Measurements from ENCODE around the gene UST.
"Not testable (repeated sequence)": the region's sequence is repeated elsewhere in the genome, so short reads cannot be mapped to it uniquely, and the experiment has no call there.

UST gene

DNA sequence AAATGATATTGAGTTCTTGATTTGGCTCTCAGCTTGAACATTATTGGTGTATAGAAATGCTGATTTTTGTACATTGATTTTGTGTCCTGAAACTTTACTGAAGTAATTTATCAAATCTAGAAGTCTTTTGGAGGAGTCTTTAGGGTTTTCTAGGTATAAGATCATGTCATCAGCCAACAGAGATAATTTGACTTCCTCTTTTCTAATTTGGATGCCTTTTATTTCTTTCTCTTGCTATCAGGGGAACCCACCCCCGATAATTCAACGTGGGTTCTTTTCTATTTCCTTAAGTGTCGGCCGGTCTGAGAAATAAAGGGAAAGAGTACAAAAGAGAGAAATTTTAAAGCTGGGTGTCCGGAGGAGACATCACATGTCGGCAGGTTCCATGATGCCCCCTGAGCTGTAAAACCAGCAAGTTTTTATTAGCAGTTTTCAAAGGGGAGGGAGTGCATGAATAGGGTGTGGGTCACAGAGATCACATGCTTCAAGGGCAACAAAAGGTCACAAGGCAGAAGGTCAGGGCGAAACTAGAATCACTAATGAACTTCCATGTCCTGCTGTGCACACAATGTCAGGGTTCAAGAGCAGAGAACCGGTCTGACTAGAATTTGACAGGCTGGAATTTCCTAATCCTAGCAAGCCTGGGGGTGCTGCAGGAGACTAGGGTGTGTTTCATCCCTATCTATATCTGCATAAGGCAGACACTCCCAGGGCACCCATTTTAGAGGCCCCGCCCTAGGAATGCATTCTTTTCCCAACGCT lies 17.6 kb downstream of the UST start:
- not testable (repeated sequence) for H3K9me3 ChIP-seq (ENCODE audit: control insufficient read depth in 2 of 2, low read length in 2 of 2); H3K27me3 ChIP-seq (ENCODE audit: control insufficient read depth in 2 of 2, insufficient read depth in 2 of 2, low read length in 2 of 2); H3K9ac ChIP-seq (ENCODE audit: low read depth in 1 of 2, low read length in 2 of 2); H3K36me3 ChIP-seq (ENCODE audit: control insufficient read depth in 2 of 2, insufficient read depth in 2 of 2, low read length in 2 of 2); H3K4me3 ChIP-seq (ENCODE audit: low read length in 2 of 2); H3K27ac ChIP-seq (ENCODE audit: low read depth in 2 of 2, low read length in 2 of 2)
- H3K4me1 ChIP-seq (ENCODE audit: control insufficient read depth in 2 of 2, insufficient read depth in 2 of 2, low read length in 2 of 2) = peaks cover 9 to 11% of the 10 kb centered on the region in 2 donors

DNA sequence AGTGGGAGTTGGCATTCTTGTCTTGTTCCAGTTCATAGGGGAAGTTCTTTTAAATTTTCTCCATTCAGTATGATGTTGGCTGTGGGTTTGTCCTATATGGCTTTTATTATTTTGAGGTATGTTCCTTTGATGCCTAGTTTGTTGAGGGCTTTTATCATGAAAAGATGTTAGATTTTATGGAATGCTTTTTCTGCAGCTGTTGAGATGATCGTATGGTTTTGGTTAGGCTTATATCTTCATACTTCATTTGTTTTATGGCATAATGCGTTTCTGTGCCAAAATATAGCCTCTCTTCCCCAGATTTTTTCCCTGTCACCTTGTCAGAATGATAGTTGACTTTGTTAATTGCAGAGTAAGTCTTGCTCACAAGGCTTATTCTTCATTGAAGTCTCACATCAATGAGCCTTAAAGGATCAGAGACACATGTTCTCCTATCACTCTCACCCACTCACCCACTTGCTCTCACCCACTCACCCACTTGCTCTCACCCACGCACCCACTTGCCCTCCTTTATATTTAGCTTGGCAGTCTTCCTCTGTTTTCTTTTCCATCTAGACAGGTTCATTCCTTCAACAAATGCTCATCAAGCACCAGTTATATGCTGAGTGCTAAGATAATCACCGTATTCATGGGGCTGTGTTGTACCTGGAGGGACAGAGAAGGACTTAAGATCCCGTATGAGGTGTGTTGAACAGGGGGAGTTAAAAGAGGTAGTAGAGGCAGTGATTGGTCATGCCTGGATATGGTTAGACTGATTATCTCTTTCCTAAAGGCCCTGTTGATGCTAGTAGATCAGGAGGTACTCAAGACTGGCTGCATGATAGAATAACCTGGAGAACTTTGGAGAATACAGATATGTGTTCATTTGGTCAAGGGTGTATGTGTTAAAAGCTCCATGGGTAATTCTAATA lies 19.3 kb downstream of the UST start:
- no peaks in the 10 kb centered on the region for H3K9me3 ChIP-seq (ENCODE audit: control insufficient read depth in 2 of 2, low read length in 2 of 2)

DNA sequence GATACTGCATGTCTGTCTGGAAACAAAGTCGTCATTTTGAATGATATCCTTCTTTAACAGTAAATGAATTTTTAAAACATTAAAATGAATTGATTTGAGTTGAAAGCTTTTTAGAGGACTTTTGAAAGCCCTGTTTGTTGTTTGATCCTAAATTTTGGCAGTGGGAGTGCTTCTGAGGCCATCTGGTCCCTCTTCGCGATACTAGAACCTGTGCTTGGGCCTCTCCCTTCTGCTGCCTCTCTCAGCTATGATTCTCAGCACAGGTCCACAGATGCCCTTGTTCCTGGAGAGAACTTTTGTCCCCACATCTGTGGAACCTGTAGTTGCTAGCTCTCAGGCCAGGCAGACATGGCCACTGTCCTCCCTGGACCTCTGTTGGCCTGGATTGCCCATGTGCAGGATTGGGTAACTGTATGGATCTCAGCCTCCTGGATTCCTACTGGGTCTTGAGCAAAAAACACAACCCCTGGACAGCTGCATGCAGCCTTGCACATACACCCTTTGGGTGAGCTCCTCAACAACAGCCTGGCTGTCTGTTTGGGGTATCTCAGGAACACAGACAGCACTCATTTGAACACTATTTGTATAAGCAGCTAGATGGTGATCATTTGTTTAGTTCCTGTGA lies 21.9 kb downstream of the UST start:
- Histone ChIP-seq H3K4me1 (ENCODE audit: control insufficient read depth in 2 of 2, insufficient read depth in 2 of 2, low read length in 2 of 2) (no peaks in the 10 kb centered on the region), H3K9me3 (ENCODE audit: control insufficient read depth in 2 of 2, low read length in 2 of 2) (no peaks in the 10 kb centered on the region), H3K9ac (ENCODE audit: low read depth in 1 of 2, low read length in 2 of 2) (no peak overlapping the region), H3K36me3 (ENCODE audit: control insufficient read depth in 2 of 2, insufficient read depth in 2 of 2, low read length in 2 of 2) (no peaks in the 10 kb centered on the region), H3K4me3 (ENCODE audit: low read length in 2 of 2) (no peak overlapping the region), H3K27me3 (ENCODE audit: control insufficient read depth in 2 of 2, insufficient read depth in 2 of 2, low read length in 2 of 2) (no peaks in the 10 kb centered on the region), H3K27ac (ENCODE audit: low read depth in 2 of 2, low read length in 2 of 2) (no peak overlapping the region)

More for the DNA sequence above, 19.3 kb downstream of the UST start:
- Histone ChIP-seq H3K27me3 (ENCODE audit: control insufficient read depth in 2 of 2, insufficient read depth in 2 of 2, low read length in 2 of 2) (no peaks in the 10 kb centered on the region), H3K36me3 (ENCODE audit: control insufficient read depth in 2 of 2, insufficient read depth in 2 of 2, low read length in 2 of 2) (no peaks in the 10 kb centered on the region), H3K4me3 (ENCODE audit: low read length in 2 of 2) (no peak overlapping the region), H3K27ac (ENCODE audit: low read depth in 2 of 2, low read length in 2 of 2) (no peak overlapping the region), H3K9ac (ENCODE audit: low read depth in 1 of 2, low read length in 2 of 2) (no peak overlapping the region), H3K4me1 (ENCODE audit: control insufficient read depth in 2 of 2, insufficient read depth in 2 of 2, low read length in 2 of 2) (peaks cover under 1 to 4% of the 10 kb centered on the region in 2 donors)

DNA sequence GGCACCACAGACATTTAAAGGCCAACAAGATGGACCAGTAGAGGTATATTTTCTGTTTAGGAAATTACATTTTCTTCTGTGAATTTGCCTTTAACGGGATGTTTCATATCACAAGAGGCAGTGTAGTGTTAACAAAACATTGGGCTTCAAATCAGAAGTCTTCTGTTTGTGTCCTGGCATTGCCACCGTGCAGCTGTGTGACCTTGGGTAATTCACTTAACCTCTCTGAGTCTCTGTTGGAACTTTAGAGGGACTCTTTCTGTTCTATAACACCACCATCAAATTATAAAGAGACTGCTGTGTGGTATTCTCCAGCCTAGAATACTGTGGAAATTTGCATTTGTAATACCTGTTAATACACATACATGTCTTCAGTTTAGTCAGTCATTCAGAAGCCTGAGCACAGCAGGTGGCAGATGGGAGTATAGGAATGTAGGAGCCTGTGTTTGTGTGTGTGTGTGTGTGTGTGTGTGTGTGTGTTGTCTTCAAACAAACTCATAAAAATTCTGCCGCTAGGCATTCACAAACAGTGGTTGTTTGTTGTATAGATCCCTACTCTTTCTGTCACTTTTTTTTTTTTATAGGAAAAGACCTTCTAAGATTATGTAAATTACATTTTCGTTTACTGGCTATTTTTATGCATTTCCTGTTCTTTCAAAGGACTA lies 22.6 kb downstream of the UST start:
- no peak overlapping the region for H3K4me3 ChIP-seq (ENCODE audit: low read length in 2 of 2)
- H3K36me3 ChIP-seq (ENCODE audit: control insufficient read depth in 2 of 2, insufficient read depth in 2 of 2, low read length in 2 of 2) = no peaks in the 10 kb centered on the region
- no peak overlapping the region for H3K9ac ChIP-seq (ENCODE audit: low read depth in 1 of 2, low read length in 2 of 2)
- no peak overlapping the region for H3K27ac ChIP-seq (ENCODE audit: low read depth in 2 of 2, low read length in 2 of 2)
- no peaks in the 10 kb centered on the region for H3K9me3 ChIP-seq (ENCODE audit: control insufficient read depth in 2 of 2, low read length in 2 of 2)
- no peaks in the 10 kb centered on the region for H3K4me1 ChIP-seq (ENCODE audit: control insufficient read depth in 2 of 2, insufficient read depth in 2 of 2, low read length in 2 of 2)
- no peaks in the 10 kb centered on the region for H3K27me3 ChIP-seq (ENCODE audit: control insufficient read depth in 2 of 2, insufficient read depth in 2 of 2, low read length in 2 of 2)

DNA sequence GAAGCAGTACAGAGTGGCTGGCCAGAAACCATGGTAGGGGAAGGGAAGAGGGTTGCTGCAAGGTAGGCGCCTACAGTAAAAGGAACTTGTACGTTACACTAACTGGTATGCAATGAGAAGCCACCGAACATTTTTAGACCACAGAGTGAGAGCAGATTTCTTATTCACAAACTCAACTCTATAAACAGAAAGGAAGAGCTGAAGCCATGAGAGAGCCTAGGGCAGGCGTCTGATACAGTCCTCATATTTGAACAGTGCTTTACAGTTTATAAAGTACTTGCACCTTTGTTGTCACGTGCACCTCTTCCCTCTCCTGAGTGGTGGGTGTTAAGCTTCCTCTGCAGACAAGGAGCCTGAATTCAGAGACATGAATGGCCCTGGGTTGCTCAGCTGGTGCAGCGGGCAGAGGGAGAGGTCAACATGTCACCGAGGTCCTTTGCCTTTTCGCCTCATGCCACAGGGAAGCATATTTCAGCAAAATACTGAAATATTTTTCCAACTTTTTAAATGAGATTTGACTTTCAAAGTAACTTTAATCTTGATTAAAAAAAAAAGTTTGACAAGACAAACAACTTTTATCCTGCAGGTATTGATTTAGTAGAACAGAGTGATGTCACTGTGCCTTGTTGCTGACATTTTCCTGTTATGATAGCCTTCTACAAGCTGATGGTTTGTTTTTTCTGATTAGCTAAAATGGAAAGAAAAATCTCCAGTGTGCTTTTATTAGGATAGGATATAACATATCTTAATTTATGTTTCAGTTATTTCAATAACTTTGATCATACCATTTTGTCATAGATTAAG lies 23.8 kb downstream of the UST start:
- Histone ChIP-seq H3K27me3 (ENCODE audit: control insufficient read depth in 2 of 2, insufficient read depth in 2 of 2, low read length in 2 of 2) (no peaks in the 10 kb centered on the region), H3K27ac (ENCODE audit: low read depth in 2 of 2, low read length in 2 of 2) (no peak overlapping the region), H3K4me3 (ENCODE audit: low read length in 2 of 2) (no peak overlapping the region), H3K36me3 (ENCODE audit: control insufficient read depth in 2 of 2, insufficient read depth in 2 of 2, low read length in 2 of 2) (no peaks in the 10 kb centered on the region), H3K9me3 (ENCODE audit: control insufficient read depth in 2 of 2, low read length in 2 of 2) (no peaks in the 10 kb centered on the region), H3K4me1 (ENCODE audit: control insufficient read depth in 2 of 2, insufficient read depth in 2 of 2, low read length in 2 of 2) (no peaks in the 10 kb centered on the region), H3K9ac (ENCODE audit: low read depth in 1 of 2, low read length in 2 of 2) (no peak overlapping the region)

DNA sequence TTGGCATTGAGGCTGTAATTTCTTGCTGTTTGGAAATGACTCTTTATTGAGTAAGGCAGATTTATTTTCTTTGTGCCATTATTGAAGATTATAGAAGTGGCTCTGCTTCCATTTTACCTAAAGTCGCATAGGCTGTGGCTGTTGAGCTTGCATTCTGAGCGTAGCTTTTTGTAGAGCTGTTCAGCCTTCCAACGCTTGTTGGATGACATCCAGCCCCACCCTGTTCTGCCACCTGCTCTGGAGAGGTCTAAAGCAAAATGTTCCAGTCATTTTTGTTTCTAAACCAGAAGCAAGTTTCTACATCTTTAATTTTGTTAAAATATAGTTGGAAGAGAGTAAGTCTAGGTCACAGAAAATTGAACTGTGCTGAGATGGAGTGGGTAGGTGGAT lies 24.4 kb downstream of the UST start:
- Histone ChIP-seq H3K4me1 (ENCODE audit: control insufficient read depth in 2 of 2, insufficient read depth in 2 of 2, low read length in 2 of 2) (no peaks in the 10 kb centered on the region), H3K4me3 (ENCODE audit: low read length in 2 of 2) (no peak overlapping the region), H3K9ac (ENCODE audit: low read depth in 1 of 2, low read length in 2 of 2) (no peak overlapping the region), H3K27me3 (ENCODE audit: control insufficient read depth in 2 of 2, insufficient read depth in 2 of 2, low read length in 2 of 2) (no peaks in the 10 kb centered on the region), H3K27ac (ENCODE audit: low read depth in 2 of 2, low read length in 2 of 2) (no peak overlapping the region), H3K9me3 (ENCODE audit: control insufficient read depth in 2 of 2, low read length in 2 of 2) (no peaks in the 10 kb centered on the region), H3K36me3 (ENCODE audit: control insufficient read depth in 2 of 2, insufficient read depth in 2 of 2, low read length in 2 of 2) (no peaks in the 10 kb centered on the region)

DNA sequence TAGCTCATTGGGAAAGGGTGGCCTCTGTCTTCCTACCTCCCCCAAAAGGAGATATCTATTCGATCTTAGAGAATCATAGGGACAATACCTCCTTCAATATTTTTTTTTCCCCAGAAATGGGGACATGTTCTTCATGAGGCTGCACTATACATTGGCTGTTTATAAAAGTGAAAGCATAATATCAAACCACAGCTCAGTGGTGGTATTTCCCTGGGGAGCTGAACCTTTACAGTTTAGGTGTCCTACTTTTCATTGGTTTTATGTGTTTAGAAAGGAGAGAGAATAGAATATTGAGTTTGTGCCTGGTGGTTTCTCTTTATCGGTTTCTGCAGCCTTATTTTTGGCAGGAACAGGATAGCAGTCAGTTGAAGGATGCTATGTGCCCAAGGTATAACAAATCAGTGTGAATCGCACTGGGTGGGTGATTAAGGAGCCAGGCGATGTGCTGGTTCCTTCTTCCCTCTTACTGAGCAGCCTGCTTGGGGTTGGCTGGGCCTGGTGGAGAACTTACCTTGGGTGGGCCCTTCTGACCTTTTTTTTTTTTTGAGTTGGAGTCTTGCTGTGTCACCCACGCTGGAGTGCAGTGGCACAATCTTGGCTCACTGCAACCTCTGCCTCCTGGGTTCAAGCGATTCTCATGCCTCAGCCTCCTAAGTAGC lies 25.2 kb downstream of the UST start:
- Histone ChIP-seq H3K36me3 (ENCODE audit: control insufficient read depth in 2 of 2, insufficient read depth in 2 of 2, low read length in 2 of 2) (no peaks in the 10 kb centered on the region), H3K27ac (ENCODE audit: low read depth in 2 of 2, low read length in 2 of 2) (no peak overlapping the region), H3K9ac (ENCODE audit: low read depth in 1 of 2, low read length in 2 of 2) (no peak overlapping the region), H3K4me1 (ENCODE audit: control insufficient read depth in 2 of 2, insufficient read depth in 2 of 2, low read length in 2 of 2) (no peaks in the 10 kb centered on the region), H3K27me3 (ENCODE audit: control insufficient read depth in 2 of 2, insufficient read depth in 2 of 2, low read length in 2 of 2) (no peaks in the 10 kb centered on the region), H3K9me3 (ENCODE audit: control insufficient read depth in 2 of 2, low read length in 2 of 2) (no peaks in the 10 kb centered on the region), H3K4me3 (ENCODE audit: low read length in 2 of 2) (no peak overlapping the region)

DNA sequence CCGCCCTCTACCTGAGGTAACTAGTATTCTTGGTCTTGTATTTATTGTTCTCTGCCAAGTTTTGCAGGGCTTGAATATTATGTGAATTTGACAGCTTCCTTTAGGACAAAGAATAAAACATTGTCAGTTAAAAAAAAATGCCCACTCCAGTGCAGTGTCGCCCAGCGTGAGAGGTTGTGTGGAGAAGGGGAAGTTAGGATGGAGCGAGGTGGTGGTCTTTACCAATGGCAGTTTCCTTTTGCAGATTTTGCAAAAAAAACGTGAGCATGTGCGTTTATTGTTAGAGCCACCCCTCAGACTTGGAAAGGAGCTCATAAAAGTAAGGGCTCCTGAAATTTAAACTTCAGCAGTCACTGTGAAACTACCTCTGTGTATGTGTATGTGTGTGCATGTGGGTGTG lies 28.3 kb downstream of the UST start:
- Histone ChIP-seq H3K4me1 (ENCODE audit: control insufficient read depth in 2 of 2, insufficient read depth in 2 of 2, low read length in 2 of 2) (no peaks in the 10 kb centered on the region), H3K4me3 (ENCODE audit: low read length in 2 of 2) (no peak overlapping the region), H3K36me3 (ENCODE audit: control insufficient read depth in 2 of 2, insufficient read depth in 2 of 2, low read length in 2 of 2) (no peaks in the 10 kb centered on the region), H3K27ac (ENCODE audit: low read depth in 2 of 2, low read length in 2 of 2) (no peak overlapping the region), H3K27me3 (ENCODE audit: control insufficient read depth in 2 of 2, insufficient read depth in 2 of 2, low read length in 2 of 2) (no peaks in the 10 kb centered on the region), H3K9me3 (ENCODE audit: control insufficient read depth in 2 of 2, low read length in 2 of 2) (no peaks in the 10 kb centered on the region), H3K9ac (ENCODE audit: low read depth in 1 of 2, low read length in 2 of 2) (no peak overlapping the region)

Measured in mucosa of rectum (tissue), 2 donors.